Stimulated activated CD4-positive, alpha-beta T cell treated with anti-CD3 and anti-CD28 coated beads, Interleukin-2, amount 100 ng/mL, for 24 hours (primary cell): ENCODE data around the gene LPCAT2.

ENCODE experiments used
- DNase-seq, 2 donors: peaks; one replicate each; pipeline ENCODE4 v3.0.0-alpha.2; 2020

LPCAT2 gene

DNA sequence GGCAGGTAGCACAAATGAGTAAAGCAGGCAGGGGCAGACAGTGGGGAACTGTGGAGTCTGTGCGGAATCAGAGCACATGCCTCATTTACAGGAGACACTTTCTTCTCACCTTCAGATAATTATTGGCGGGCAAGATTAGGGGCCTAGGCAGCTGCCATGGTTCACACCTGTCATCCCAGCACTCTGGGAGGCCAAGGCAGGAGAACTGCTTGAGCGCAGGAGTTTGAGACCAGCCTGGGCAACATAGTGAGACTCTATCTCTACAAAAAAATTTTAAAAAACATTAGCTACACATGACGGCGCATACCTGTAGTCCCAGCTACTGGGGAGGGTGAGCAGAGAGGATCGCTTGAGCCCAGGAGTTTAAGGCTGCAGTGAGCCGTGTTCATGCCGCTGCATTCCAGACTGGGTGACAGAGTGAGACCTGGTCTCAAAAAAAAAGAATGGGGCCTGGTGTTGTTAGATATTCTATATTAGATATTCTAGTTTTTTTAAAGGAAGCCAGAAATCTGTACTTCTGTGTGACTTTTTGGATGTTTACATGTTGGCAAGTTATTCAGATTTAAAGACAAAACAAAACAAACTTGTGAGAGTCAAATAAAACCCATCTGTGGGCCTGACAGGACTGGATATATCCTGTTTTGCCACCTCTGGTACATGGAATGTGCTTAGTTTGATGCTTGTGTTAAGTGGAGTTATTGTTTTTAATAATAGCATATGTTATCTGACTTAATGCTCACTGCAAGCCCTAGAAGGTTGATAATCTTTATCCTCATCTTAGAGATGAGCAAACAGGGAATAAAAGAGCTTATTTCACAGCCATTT, 4.9 kb upstream of the LPCAT2 start:
- DNase-seq: no peak

DNA sequence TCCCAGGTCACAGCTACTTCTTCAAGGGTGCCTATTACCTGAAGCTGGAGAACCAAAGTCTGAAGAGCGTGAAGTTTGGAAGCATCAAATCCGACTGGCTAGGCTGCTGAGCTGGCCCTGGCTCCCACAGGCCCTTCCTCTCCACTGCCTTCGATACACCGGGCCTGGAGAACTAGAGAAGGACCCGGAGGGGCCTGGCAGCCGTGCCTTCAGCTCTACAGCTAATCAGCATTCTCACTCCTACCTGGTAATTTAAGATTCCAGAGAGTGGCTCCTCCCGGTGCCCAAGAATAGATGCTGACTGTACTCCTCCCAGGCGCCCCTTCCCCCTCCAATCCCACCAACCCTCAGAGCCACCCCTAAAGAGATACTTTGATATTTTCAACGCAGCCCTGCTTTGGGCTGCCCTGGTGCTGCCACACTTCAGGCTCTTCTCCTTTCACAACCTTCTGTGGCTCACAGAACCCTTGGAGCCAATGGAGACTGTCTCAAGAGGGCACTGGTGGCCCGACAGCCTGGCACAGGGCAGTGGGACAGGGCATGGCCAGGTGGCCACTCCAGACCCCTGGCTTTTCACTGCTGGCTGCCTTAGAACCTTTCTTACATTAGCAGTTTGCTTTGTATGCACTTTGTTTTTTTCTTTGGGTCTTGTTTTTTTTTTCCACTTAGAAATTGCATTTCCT, 3.4 kb upstream of the LPCAT2 start:
- DNase-seq: no peak

DNA sequence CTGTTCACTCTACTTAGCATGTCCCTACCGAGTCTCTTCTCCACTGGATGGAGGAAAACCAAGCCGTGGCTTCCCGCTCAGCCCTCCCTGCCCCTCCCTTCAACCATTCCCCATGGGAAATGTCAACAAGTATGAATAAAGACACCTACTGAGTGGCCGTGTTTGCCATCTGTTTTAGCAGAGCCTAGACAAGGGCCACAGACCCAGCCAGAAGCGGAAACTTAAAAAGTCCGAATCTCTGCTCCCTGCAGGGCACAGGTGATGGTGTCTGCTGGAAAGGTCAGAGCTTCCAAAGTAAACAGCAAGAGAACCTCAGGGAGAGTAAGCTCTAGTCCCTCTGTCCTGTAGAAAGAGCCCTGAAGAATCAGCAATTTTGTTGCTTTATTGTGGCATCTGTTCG, 2.8 kb upstream of the LPCAT2 start:
- DNase-seq: no peak

GRCh38 chr16:55506708-55507107, 2.2 kb upstream of the LPCAT2 start:
- no peak for DNase-seq

DNA sequence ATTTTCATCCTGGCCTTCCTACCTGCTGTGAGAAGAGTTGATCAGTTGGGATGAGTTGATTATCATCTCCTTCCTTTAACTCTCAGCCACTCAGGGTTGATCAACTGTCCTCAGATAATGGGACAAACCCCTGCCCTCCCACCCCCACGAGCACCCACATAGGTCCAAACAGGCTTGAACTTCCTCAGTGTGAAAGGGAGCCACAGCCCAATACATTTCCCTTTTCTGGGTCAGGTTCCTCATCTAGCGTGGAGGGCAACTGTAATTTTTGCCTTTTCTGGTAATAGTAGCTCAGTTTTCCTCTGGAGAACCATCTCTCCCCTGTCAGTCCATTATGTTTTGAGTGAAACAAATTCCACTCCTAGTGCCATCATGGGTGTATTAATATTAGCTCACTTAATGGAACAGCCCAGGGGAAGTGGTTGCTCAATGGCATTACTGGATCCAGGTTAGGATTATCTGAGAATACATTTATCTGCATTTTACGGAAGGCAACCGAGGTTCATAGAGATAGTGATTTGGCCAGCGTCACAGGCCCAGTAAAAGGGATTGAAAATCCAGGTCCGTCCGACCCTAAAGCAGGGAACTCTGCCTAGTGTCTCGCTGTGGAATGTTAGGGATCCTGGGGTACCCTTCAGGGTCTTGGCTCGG, 476 bp upstream of the LPCAT2 start:
- no peak for DNase-seq

DNA sequence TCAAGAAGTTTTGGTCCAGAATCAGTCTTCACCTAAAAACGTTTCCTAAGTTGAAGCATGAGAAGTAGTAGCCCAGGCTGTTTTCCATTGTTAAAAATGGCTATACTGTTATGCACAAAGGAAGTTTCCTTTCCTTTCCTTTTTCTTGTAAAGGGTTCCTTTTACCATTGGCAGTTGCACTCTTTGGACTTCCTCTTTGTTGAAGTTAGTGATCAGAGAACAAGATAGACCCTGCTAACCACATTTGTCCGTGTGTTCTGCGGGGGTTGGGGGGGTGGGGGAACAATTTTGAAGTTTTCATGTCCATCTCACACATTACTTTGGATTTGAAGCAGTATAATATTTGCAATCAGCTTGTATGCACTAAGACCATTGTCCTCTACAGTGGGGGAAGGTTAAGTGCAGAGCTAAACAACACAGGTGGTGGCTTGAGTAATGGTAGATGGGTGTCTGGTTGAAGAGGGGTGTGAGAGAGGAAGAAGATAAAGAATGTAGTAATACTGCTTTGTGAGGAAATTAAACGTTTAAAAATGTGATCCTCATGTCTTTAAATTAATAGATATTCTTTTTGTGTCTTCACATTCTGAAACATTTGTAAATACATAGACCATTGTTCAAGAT, 1.4 kb downstream of the LPCAT2 start:
- no peak for DNase-seq

- DNase-seq: no peak
Observed at GRCh38 chr16:55512941-55513340, 4.1 kb downstream of the LPCAT2 start.

- no peak for DNase-seq
Observed at GRCh38 chr16:55513616-55514015, 4.7 kb downstream of the LPCAT2 start.

DNA sequence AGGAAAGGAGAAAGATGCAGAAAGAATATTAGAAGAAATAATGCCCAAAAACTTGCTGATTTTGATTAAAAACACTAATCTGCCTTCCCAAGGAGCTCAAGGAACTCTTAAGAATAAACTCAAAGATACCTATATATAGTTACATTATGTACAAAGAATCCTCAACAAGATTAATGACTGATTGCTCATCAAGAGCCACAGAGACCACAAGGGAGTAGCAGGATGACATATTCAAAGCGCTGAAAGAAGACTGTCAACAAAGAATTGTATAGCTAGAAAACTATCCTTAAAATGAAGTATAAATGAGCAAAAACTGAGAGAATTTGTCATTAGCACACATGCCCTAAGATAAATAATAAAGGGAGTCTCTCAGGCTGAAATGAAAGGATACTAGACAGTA, 6.2 kb downstream of the LPCAT2 start:
- no peak for DNase-seq

- DNase-seq: no peak
Observed at GRCh38 chr16:55521792-55522191, 12.9 kb downstream of the LPCAT2 start.

- no peak for DNase-seq
Observed at GRCh38 chr16:55526441-55526840, 17.6 kb downstream of the LPCAT2 start.

DNA sequence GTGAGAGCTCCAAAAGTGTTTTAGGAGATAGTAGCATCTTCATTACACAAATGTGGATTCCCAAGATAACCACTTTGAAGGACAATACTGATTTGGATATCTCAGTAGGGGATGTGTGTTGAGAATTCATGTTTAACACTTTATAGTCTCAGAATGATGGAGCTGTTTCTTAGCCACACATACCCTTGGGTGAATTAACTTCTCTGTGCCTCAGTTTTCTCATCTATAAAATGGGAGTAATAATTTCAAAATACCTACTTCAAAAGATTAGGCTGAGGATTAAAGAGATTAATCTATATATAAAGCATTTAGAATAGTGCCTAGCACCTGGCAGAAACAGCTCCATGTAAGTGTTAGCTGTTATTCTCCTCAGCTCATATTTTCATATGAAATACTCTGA, 19.0 kb downstream of the LPCAT2 start:
- DNase-seq: no peak

DNA sequence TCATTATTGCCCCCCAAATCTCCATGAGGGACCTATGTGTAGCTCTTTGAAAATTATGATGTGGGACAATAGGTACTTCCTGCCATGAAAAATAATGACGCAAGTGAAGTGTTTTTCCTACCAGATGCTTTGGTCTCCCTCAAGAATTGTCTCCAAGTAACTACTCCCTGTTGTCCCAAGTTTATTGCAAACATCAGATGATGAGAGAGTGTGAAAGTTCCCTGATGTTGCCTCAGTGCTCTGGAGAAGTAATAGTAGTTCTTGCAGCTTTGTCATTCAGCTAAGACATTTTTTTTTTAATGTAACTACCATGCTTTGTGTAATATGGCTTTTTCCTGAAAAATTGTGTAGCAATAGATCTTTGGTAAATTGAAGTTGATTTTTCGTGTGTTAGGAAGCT, 20.1 kb downstream of the LPCAT2 start:
- DNase-seq: no peak

DNA sequence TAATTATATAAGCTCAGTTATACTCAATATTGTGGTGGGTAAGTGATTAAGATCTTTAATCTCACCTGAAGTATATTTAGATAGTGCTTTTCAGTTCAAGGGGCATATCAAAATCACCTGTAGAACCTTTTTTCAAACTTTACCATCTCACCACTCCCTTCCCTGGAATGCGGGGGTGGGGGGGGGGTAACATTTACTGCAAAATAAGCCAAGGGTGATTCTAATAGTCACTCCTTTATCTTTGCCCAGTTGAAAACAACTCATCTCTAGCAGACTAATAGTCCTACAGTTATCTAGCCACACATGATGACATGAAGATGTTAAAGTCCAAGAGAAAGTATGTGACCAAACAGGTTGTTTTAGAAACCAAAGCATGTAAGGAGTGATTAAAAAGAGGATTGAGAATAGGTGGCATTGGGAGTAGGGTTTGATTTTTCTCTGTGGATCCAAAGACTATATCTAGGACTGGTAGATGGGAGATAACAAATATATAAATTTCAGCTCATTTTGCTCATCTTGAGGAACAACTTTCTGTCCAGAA, 21.5 kb downstream of the LPCAT2 start:
- DNase-seq: no peak

GRCh38 chr16:55532227-55532626, 23.4 kb downstream of the LPCAT2 start:
- no peak for DNase-seq

- no peak for DNase-seq
Observed at GRCh38 chr16:55534756-55535155, 25.9 kb downstream of the LPCAT2 start.

GRCh38 chr16:55539049-55539448, 30.2 kb downstream of the LPCAT2 start:
- no peak for DNase-seq

- no peak for DNase-seq
Observed at GRCh38 chr16:55539488-55539887, 30.6 kb downstream of the LPCAT2 start.

GRCh38 chr16:55540221-55540620, 31.3 kb downstream of the LPCAT2 start:
- DNase-seq: no peak

DNA sequence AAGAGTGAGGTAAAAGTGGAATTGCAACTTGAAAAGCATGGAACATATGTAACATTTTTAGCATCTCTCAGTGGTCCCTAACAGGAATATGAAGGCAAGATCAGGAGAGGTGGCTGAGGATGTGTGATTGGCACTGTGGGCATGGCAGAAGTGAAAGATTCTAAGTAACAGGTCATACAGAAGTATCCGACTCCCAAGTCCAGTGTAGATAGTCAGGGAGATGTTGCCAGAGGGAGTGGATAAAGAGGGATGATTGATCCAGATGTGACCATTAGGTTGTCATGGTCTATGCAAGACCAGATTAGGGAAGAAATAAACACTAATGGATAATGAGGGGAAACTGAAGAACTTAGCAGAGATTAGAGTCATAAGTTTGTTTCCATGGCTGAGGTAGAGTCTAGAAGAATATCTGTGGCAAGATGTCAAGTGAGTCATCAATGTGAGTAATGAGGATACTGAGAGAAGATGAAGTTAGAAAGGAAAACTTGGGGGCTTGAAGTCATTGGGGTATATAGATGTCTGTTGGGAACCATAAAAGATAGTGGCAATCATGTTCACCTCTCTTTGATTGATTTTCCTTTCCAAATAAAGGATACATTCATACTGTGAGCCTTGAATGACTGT, 33.7 kb downstream of the LPCAT2 start:
- DNase-seq: no peak

GRCh38 chr16:55543472-55543871, 34.6 kb downstream of the LPCAT2 start:
- no peak for DNase-seq

GRCh38 chr16:55552621-55553020, 43.7 kb downstream of the LPCAT2 start:
- DNase-seq: no peak

- no peak for DNase-seq
Observed at GRCh38 chr16:55555436-55555835, 46.6 kb downstream of the LPCAT2 start.
